HepG2 (cell line): ENCODE data around the gene ABHD3. TPM values are rescaled to one million over a fixed set of nuclear protein-coding genes. Genes with fewer than 3 reads are reported as not detected.

Experiments used
- ARNT2 ChIP-seq: sonication (generic); formaldehyde crosslinking; IDR thresholded peaks from 2 replicates; pipeline ENCODE4 v1.8.0; 2022; ENCODE audit warnings: mild to moderate bottlenecking, low read depth, missing genetic modification reagents, moderate library complexity
- MXD3 ChIP-seq: IDR thresholded peaks from 2 replicates; pipeline ENCODE4 v1.6.1; 2016; ENCODE audit warnings: mild to moderate bottlenecking, missing biosample characterization, missing genetic modification reagents
- THAP7 ChIP-seq: sonication (generic); formaldehyde crosslinking; IDR thresholded peaks from 2 replicates; pipeline ENCODE4 v1.8.1; 2023; ENCODE audit warnings: mild to moderate bottlenecking, missing genetic modification reagents
- ZNF18 ChIP-seq: sonication (generic); formaldehyde crosslinking; IDR thresholded peaks from 2 replicates; pipeline ENCODE4 v1.8.0; 2022; ENCODE audit warnings: mild to moderate bottlenecking, missing genetic modification reagents; ENCODE audit not compliant: insufficient replicate concordance
- ZNF674 ChIP-seq: sonication (generic); formaldehyde crosslinking; IDR thresholded peaks from 2 replicates; pipeline ENCODE4 v1.5.0; 2020; ENCODE audit warnings: low read depth, mild to moderate bottlenecking, missing genetic modification reagents
- polyA plus RNA-seq, 8 experiments: library from polyadenylated mRNA; depleted of rRNA in 3 of 8; stranded (reverse) in 7 of 8; unstranded in 1 of 8; fragments of >200 nt; fragmentation: Illumina TruSeq in 4 of 8; extraction: Trizol in 4 of 8; gene quantifications; 2 replicates each; pipeline versions ENCODE4 v1.2.1 to v1.2.3, GENCODE V29; 2011 to 2016; ENCODE audit warnings: low read depth in 4 of 8, missing spikeins in 1 of 8, mixed read lengths in 1 of 8; ENCODE audit not compliant: insufficient read depth in 1 of 8
- total RNA-seq, 5 experiments: library from RNA; depleted of rRNA; stranded (reverse); fragments of >200 nt; fragmentation: Illumina TruSeq; extraction: Trizol; gene quantifications; 2 replicates each; pipeline ENCODE4 v1.2.3, GENCODE V29; 2016; ENCODE audit warnings: low read depth in 1 of 5
- TF ChIP-seq, protein P1 (sequence below): sonication (generic); formaldehyde crosslinking; IDR thresholded peaks from 2 replicates; pipeline ENCODE4 v1.5.1; 2020; ENCODE audit warnings: mild to moderate bottlenecking, missing genetic modification reagents, borderline replicate concordance
- TF ChIP-seq, protein P2 (sequence below): IDR thresholded peaks from 2 replicates; pipeline ENCODE4 v1.6.1; 2016; ENCODE audit warnings: missing compliant biosample characterization, missing genetic modification reagents, borderline replicate concordance
- TF ChIP-seq, protein P3 (sequence below): sonication (generic); formaldehyde crosslinking; IDR thresholded peaks from one replicate; pipeline ENCODE4 v1.5.1; 2020; ENCODE audit warnings: mild to moderate bottlenecking, missing genetic modification reagents; ENCODE audit errors: not compliant biosample characterization

Gene ABHD3
- total and polyA plus RNA-seq, 2 of the 13 experiments (the other 11 are each of a cell fraction or from before 2014, with no cell fraction given), result 32.1 to 40.2 TPM

GRCh38 chr18:21740538-21741311, 36.2 kb upstream of the ABHD3 start, which contains the start of gene MIB1 (continued):
- TF ChIP-seq, protein P1, sequence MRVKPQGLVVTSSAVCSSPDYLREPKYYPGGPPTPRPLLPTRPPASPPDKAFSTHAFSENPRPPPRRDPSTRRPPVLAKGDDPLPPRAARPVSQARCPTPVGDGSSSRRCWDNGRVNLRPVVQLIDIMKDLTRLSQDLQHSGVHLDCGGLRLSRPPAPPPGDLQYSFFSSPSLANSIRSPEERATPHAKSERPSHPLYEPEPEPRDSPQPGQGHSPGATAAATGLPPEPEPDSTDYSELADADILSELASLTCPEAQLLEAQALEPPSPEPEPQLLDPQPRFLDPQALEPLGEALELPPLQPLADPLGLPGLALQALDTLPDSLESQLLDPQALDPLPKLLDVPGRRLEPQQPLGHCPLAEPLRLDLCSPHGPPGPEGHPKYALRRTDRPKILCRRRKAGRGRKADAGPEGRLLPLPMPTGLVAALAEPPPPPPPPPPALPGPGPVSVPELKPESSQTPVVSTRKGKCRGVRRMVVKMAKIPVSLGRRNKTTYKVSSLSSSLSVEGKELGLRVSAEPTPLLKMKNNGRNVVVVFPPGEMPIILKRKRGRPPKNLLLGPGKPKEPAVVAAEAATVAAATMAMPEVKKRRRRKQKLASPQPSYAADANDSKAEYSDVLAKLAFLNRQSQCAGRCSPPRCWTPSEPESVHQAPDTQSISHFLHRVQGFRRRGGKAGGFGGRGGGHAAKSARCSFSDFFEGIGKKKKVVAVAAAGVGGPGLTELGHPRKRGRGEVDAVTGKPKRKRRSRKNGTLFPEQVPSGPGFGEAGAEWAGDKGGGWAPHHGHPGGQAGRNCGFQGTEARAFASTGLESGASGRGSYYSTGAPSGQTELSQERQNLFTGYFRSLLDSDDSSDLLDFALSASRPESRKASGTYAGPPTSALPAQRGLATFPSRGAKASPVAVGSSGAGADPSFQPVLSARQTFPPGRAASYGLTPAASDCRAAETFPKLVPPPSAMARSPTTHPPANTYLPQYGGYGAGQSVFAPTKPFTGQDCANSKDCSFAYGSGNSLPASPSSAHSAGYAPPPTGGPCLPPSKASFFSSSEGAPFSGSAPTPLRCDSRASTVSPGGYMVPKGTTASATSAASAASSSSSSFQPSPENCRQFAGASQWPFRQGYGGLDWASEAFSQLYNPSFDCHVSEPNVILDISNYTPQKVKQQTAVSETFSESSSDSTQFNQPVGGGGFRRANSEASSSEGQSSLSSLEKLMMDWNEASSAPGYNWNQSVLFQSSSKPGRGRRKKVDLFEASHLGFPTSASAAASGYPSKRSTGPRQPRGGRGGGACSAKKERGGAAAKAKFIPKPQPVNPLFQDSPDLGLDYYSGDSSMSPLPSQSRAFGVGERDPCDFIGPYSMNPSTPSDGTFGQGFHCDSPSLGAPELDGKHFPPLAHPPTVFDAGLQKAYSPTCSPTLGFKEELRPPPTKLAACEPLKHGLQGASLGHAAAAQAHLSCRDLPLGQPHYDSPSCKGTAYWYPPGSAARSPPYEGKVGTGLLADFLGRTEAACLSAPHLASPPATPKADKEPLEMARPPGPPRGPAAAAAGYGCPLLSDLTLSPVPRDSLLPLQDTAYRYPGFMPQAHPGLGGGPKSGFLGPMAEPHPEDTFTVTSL (CRISPR knock-in tag), result no peak
- TF ChIP-seq ARNT2 (CRISPR knock-in tag), result no peak
- TF ChIP-seq ZNF674 (CRISPR knock-in tag), result no peak
- TF ChIP-seq, protein P2, sequence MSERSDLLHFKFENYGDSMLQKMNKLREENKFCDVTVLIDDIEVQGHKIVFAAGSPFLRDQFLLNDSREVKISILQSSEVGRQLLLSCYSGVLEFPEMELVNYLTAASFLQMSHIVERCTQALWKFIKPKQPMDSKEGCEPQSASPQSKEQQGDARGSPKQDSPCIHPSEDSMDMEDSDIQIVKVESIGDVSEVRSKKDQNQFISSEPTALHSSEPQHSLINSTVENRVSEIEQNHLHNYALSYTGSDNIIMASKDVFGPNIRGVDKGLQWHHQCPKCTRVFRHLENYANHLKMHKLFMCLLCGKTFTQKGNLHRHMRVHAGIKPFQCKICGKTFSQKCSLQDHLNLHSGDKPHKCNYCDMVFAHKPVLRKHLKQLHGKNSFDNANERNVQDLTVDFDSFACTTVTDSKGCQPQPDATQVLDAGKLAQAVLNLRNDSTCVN, result no peak
- no peak for TF ChIP-seq THAP7 (CRISPR knock-in tag)
- 0 out of 2 replicates have a peak, but pooled peaks have one; percentile 19 for TF ChIP-seq MXD3
- peak; percentile 75 for TF ChIP-seq ZNF18
- TF ChIP-seq, protein P3, sequence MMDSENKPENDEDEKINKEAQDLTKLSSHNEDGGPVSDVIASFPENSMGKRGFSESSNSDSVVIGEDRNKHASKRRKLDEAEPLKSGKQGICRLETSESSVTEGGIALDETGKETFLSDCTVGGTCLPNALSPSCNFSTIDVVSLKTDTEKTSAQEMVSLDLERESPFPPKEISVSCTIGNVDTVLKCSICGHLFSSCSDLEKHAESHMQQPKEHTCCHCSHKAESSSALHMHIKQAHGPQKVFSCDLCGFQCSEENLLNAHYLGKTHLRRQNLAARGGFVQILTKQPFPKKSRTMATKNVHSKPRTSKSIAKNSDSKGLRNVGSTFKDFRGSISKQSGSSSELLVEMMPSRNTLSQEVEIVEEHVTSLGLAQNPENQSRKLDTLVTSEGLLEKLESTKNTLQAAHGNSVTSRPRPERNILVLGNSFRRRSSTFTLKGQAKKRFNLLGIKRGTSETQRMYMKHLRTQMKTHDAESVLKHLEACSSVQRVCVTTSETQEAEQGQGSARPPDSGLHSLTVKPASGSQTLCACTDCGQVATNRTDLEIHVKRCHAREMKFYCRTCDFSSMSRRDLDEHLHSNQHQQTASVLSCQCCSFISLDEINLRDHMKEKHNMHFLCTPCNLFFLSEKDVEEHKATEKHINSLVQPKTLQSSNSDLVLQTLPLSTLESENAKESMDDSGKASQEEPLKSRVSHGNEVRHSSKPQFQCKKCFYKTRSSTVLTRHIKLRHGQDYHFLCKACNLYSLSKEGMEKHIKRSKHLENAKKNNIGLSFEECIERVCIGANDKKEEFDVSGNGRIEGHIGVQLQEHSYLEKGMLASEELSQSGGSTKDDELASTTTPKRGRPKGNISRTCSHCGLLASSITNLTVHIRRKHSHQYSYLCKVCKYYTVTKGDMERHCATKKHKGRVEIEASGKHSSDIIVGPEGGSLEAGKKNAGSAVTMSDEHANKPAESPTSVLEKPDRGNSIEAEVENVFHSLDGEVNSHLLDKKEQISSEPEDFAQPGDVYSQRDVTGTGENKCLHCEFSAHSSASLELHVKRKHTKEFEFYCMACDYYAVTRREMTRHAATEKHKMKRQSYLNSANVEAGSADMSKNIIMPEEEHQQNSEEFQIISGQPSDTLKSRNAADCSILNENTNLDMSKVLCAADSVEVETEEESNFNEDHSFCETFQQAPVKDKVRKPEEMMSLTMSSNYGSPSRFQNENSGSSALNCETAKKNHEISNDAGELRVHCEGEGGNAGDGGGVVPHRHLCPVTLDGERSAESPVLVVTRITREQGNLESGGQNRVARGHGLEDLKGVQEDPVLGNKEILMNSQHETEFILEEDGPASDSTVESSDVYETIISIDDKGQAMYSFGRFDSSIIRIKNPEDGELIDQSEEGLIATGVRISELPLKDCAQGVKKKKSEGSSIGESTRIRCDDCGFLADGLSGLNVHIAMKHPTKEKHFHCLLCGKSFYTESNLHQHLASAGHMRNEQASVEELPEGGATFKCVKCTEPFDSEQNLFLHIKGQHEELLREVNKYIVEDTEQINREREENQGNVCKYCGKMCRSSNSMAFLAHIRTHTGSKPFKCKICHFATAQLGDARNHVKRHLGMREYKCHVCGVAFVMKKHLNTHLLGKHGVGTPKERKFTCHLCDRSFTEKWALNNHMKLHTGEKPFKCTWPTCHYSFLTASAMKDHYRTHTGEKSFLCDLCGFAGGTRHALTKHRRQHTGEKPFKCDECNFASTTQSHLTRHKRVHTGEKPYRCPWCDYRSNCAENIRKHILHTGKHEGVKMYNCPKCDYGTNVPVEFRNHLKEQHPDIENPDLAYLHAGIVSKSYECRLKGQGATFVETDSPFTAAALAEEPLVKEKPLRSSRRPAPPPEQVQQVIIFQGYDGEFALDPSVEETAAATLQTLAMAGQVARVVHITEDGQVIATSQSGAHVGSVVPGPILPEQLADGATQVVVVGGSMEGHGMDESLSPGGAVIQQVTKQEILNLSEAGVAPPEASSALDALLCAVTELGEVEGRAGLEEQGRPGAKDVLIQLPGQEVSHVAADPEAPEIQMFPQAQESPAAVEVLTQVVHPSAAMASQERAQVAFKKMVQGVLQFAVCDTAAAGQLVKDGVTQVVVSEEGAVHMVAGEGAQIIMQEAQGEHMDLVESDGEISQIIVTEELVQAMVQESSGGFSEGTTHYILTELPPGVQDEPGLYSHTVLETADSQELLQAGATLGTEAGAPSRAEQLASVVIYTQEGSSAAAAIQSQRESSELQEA, result peak; percentile 31
